Activated CD4-positive, alpha-beta T cell treated with anti-CD3 and anti-CD28 coated beads, Interleukin-2, amount 10 ng/mL, durations not matched to agents 7 days and 5 days (primary cell): ENCODE results near the gene WNT7B. TPM values are rescaled to one million over a fixed set of nuclear protein-coding genes. Genes with fewer than 3 reads are reported as not detected.

ENCODE experiments used
- CTCF ChIA-PET: fragments of 350-600 bp; sonication (Branson Sonifier 250); formaldehyde crosslinking; loops from one replicate; lab custom pipeline; 2021; ENCODE audit warnings: antibody characterized with exemption; lab: Charles Lee
- POLR2A ChIA-PET: fragments of 350-600 bp; sonication (Branson Sonifier 250); formaldehyde crosslinking; loops from one replicate; lab custom pipeline; 2021; ENCODE audit warnings: antibody characterized with exemption; lab: Charles Lee
- DNase-seq: peaks from one replicate; pipeline ENCODE4 v3.0.0-alpha.2; 2020
- H3K27ac Mint-ChIP-seq: one replicate; pipeline ENCODE4 v1.8.0; 2021; ENCODE audit warnings: mild to moderate bottlenecking, moderate library complexity, mixed read lengths
- H3K27me3 Mint-ChIP-seq: one replicate; pipeline ENCODE4 v1.8.0; 2021; ENCODE audit warnings: mixed read lengths
- H3K36me3 Mint-ChIP-seq: one replicate; pipeline ENCODE4 v1.8.0; 2021; ENCODE audit warnings: low read depth, mixed read lengths
- H3K4me1 Mint-ChIP-seq: one replicate; pipeline ENCODE4 v1.8.0; 2021; ENCODE audit warnings: mixed read lengths
- H3K4me3 Mint-ChIP-seq: one replicate; pipeline ENCODE4 v1.8.0; 2021; ENCODE audit warnings: mild to moderate bottlenecking, moderate library complexity, mixed read lengths
- H3K9me3 Mint-ChIP-seq: one replicate; pipeline ENCODE4 v1.8.0; 2021; ENCODE audit warnings: mixed read lengths
- total RNA-seq, 2 experiments: library from RNA; stranded (reverse); gene quantifications; one replicate each; pipeline ENCODE4 v1.2.3, GENCODE V29; 2021

Gene WNT7B
- total RNA-seq, 2 experiments from 2014 or later = not detected

GRCh38 chr22:45999379-45999971 is 22.5 kb upstream of the WNT7B start:
- no peak for DNase-seq
- H3K27me3 Mint-ChIP-seq = no peaks in the 10 kb centered on the region
- ChIA-PET POLR2A (no interaction called here), CTCF (interaction anchor here (1.2 to 1.5 kb wide), 2 partner anchors 36 to 117 kb away, joined by 3 to 4 read pairs; no protein-coding TSS in a partner anchor)
- no peak overlapping the region for H3K27ac Mint-ChIP-seq
- H3K4me3 Mint-ChIP-seq = no peak overlapping the region
- peaks cover 4% of the 10 kb centered on the region for H3K4me1 Mint-ChIP-seq
- H3K9me3 Mint-ChIP-seq = no peaks in the 10 kb centered on the region
- no peaks in the 10 kb centered on the region for H3K36me3 Mint-ChIP-seq

GRCh38 chr22:45998638-45999378 is 21.8 kb upstream of the WNT7B start:
- Mint-ChIP-seq H3K36me3 (no peaks in the 10 kb centered on the region), H3K27ac (no peak overlapping the region), H3K4me3 (no peak overlapping the region), H3K27me3 (no peaks in the 10 kb centered on the region), H3K9me3 (no peaks in the 10 kb centered on the region), H3K4me1 (peaks cover 2% of the 10 kb centered on the region)
- no peak for DNase-seq
- ChIA-PET CTCF (interaction anchor here (1.2 to 1.5 kb wide), 3 partner anchors 8 to 118 kb away, joined by 3 to 9 read pairs (median 4); no protein-coding TSS in a partner anchor), POLR2A (no interaction called here)

DNA sequence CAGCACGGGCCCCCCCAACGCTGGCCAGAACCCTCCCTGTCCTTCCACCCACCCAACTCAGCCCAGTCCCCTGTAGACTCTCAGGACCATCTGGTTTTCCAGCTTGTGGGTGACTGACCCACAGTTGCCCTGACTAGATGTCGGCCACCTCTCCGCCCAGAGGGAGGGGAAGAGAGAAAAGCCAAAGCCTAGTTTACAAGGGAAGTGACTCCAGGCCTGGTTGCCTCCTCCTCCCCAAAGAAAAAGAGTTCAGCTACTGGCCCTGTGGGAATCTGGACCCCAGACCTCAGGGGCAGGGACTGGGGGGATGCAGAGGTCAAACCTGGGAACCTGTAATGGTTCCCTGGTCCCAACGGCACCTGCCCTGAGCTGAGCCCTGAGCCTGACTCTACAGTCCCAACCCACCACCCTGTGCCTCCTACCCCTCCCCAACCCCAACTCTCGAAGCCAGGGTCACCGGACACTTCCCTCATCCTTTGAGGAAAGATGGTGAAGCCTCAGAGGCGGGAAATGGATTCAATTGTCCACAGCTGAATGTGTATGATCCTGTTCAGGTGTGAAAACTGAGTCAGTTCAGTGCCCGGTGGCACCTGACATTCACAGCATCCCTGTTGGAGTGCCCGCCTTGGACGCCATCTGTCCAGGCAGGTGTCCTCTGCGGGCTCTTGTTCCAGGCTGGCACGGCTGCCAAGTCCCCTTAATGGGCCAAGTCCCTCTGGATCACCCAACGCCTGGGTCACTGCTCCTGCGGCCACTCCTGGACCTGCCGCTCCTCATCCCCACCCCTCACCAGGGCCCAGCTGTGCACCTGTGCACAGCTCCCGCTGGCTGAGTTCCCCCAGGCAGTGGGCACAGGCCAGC is 21.0 kb upstream of the WNT7B start:
- peaks cover 2% of the 10 kb centered on the region for H3K4me1 Mint-ChIP-seq
- H3K4me3 Mint-ChIP-seq = no peak overlapping the region
- POLR2A ChIA-PET = no interaction called here
- CTCF ChIA-PET = interaction anchor here (1.4 kb wide), 1 partner anchor 8 kb away, joined by 9 read pairs; no protein-coding TSS in a partner anchor
- DNase-seq = no peak
- H3K9me3 Mint-ChIP-seq = no peaks in the 10 kb centered on the region
- H3K27me3 Mint-ChIP-seq = peaks cover under 1% of the 10 kb centered on the region
- H3K27ac Mint-ChIP-seq = peak overlapping the region; percentile 31
- no peaks in the 10 kb centered on the region for H3K36me3 Mint-ChIP-seq

DNA sequence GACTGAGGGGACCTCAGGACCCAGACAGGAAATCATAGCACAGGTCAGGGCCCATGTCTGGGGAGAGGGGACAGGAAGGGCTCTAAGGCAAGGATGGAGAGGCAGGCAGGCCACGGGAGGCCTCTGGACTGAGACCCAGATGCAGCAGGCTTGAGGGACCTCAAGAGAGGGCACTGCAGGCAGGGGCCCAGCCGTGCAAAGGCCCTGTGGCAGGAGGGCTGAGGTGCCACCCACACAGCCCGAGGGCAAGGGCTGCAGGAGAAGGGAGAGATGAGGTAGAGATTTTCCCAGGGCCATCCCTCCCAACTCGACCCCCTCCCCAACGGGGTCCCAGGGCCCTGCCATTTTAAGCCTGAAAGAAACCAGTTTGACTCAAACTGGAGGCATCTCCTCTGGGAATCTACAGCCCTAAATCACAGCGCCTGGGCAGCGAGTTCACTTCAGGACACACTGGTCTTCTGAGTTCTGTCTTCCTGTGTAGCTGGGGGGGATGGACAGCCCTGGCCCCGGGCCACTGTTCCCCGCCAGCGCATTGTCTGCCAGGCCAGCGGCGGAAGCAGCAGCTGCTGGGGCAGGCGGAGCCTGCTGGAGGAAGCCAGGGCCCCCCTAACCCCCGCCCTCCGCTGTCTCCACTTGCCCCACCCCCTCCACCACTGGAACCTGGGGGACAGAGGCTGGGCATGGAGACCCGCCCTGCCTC is 20.3 kb upstream of the WNT7B start:
- Mint-ChIP-seq H3K9me3 (no peaks in the 10 kb centered on the region), H3K4me1 (peaks cover 2% of the 10 kb centered on the region), H3K27me3 (peaks cover 4% of the 10 kb centered on the region), H3K36me3 (no peaks in the 10 kb centered on the region), H3K4me3 (no peak overlapping the region), H3K27ac (no peak overlapping the region)
- POLR2A ChIA-PET = no interaction called here
- no peak for DNase-seq
- CTCF ChIA-PET = interaction anchor here (1.4 to 2.9 kb wide), 4 partner anchors 9 to 125 kb away, joined by 6 to 18 read pairs (median 10); no protein-coding TSS in a partner anchor

DNA sequence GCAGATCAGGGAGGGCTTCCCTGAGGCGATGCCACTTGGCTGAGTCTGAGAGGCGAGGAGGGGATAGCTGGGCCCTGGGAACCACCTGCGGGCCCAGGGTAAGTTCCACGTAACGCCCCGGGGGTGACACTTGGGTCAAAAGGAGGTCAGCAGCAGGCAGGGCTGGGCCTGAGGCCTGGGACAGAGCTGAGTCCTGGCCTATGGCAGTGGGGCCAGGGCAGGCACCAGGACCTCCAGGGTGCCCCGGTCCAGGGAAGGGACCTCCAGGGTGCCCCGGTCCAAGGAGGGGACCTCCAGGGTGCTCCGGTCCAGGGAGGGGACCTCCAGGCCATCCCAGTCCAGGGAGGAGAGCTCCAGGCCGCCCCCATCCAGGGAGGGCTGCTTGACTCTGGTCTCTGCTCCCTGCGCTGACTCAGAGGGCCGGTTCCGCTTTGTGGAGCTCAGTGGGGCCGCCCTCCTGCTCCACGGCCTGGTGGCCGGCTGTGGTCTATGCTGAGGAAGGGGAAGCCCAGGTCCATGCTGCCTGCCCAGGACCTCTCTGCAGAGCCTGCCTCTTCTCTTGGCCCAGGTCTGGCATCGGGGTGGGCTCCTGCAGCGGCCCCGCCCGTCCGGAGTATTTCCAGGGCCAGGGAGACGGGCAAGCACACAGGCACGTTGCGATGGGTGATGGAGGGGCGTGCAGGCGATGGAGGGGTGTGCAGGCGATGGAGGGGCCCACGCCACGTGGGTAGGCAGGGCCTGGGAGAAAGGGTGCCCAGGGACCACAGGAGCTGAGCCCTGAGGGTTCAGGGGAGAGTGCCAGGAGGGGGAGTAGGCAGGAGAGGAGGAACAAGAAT is 19.5 kb upstream of the WNT7B start:
- ChIA-PET CTCF (interaction anchor here (1.7 to 2.9 kb wide), 3 partner anchors 10 to 126 kb away, joined by 6 to 18 read pairs (median 12); no protein-coding TSS in a partner anchor), POLR2A (no interaction called here)
- H3K4me1 Mint-ChIP-seq = peaks cover 2% of the 10 kb centered on the region
- H3K27me3 Mint-ChIP-seq = peaks cover 4% of the 10 kb centered on the region
- H3K4me3 Mint-ChIP-seq = no peak overlapping the region
- no peak for DNase-seq
- H3K9me3 Mint-ChIP-seq = no peaks in the 10 kb centered on the region
- H3K36me3 Mint-ChIP-seq = no peaks in the 10 kb centered on the region
- no peak overlapping the region for H3K27ac Mint-ChIP-seq

- H3K27me3 Mint-ChIP-seq = peaks cover 4% of the 10 kb centered on the region
- H3K4me1 Mint-ChIP-seq = peaks cover 2% of the 10 kb centered on the region
- H3K27ac Mint-ChIP-seq = no peak overlapping the region
- no peaks in the 10 kb centered on the region for H3K9me3 Mint-ChIP-seq
- POLR2A ChIA-PET = no interaction called here
- no peak for DNase-seq
- H3K36me3 Mint-ChIP-seq = no peaks in the 10 kb centered on the region
- CTCF ChIA-PET = interaction anchor here (1.1 to 2.9 kb wide), 4 partner anchors 11 to 127 kb away, joined by 3 to 18 read pairs (median 9); no protein-coding TSS in a partner anchor
- no peak overlapping the region for H3K4me3 Mint-ChIP-seq
Observed at GRCh38 chr22:45995405-45996101, 18.6 kb upstream of the WNT7B start.

- ChIA-PET CTCF (interaction anchor here (0.9 to 2.9 kb wide), 5 partner anchors 10 to 122 kb away, joined by 3 to 18 read pairs (median 4); no protein-coding TSS in a partner anchor), POLR2A (no interaction called here)
- Mint-ChIP-seq H3K4me3 (no peak overlapping the region), H3K4me1 (peaks cover 2% of the 10 kb centered on the region), H3K27me3 (peaks cover 4% of the 10 kb centered on the region), H3K36me3 (no peaks in the 10 kb centered on the region), H3K9me3 (no peaks in the 10 kb centered on the region), H3K27ac (no peak overlapping the region)
- DNase-seq = peak; percentile 78
Observed at GRCh38 chr22:45994491-45995404, 17.8 kb upstream of the WNT7B start.

DNA sequence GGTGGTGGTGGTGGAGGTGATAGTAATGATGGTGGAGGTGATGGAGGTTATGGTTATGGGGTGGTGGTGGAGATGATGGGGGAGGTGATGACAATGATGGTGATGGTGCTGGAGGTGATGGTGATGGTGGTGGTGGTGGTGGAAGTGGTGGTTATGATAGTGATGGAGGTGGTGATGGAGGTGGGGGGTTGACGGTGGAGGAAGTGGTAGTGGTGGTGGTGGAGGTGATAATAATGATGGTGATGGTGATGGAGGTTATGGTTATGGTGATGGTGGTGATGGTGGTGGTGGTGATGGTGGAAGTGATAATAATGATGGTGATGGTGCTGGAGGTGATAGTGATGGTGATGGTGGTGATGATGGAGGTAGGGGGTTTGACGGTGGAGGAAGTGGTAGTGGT is 16.9 kb upstream of the WNT7B start:
- Mint-ChIP-seq H3K4me1 (peaks cover 2% of the 10 kb centered on the region), H3K4me3 (no peak overlapping the region), H3K9me3 (no peaks in the 10 kb centered on the region), H3K36me3 (no peaks in the 10 kb centered on the region), H3K27ac (no peak overlapping the region), H3K27me3 (peaks cover 4% of the 10 kb centered on the region)
- no peak for DNase-seq
- POLR2A ChIA-PET = no interaction called here
- CTCF ChIA-PET = interaction anchor here (1.1 to 2.9 kb wide), 3 partner anchors 13 to 123 kb away, joined by 4 to 18 read pairs (median 6); no protein-coding TSS in a partner anchor

DNA sequence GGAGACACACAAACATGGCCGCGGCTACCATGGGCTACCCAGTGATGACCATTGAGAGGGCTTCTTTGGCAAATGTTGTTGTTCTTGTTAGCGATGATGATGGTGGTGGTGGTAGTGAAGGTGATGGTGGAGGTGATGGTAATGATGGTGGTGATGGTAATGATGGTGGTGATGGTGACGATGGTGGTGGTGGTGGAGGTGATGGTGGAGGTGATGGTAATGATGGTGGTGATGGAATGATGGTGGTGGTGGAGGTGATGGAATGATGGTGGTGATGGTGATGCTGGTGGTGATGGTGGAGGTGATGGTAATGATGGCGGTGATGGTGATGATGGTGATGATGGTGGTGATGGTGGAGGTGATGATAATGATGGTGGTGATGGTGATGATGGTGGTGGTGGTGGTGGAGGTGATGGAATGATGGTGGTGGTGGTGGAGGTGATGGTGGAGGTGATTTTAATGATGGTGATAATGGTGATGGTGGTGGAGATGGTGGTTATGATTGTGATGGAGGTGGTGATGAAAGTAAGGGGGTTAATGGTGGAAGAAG is 16.3 kb upstream of the WNT7B start:
- CTCF ChIA-PET = no interaction called here
- Mint-ChIP-seq H3K4me1 (peaks cover 2% of the 10 kb centered on the region), H3K36me3 (no peaks in the 10 kb centered on the region), H3K27me3 (peaks cover 4% of the 10 kb centered on the region), H3K4me3 (no peak overlapping the region), H3K27ac (peak overlapping the region; percentile 60), H3K9me3 (no peaks in the 10 kb centered on the region)
- POLR2A ChIA-PET = no interaction called here
- no peak for DNase-seq

DNA sequence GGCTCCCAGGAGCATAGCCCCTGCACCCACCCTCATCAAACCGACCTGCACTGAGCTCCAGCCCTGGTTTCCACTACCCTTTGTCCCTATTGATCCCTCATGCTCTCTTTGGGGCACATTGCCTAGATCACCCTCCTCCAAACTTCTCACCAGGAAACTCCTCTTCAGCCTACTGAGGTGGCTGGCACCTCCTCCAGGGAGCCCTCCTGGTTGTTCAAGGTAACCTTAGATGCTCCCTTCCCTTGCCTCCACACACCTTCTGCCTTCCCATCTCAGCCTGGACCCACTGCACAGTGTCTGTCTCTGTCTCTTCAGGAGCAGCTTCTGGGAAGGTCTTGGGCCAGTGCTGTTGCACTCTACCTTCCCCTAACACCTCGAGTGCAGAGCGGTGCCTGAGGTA is 15.8 kb upstream of the WNT7B start:
- peaks cover 2% of the 10 kb centered on the region for H3K4me1 Mint-ChIP-seq
- H3K27me3 Mint-ChIP-seq = peaks cover 4% of the 10 kb centered on the region
- H3K27ac Mint-ChIP-seq = peak overlapping the region; percentile 60
- H3K36me3 Mint-ChIP-seq = no peaks in the 10 kb centered on the region
- H3K4me3 Mint-ChIP-seq = no peak overlapping the region
- no peak for DNase-seq
- POLR2A ChIA-PET = no interaction called here
- CTCF ChIA-PET = no interaction called here
- no peaks in the 10 kb centered on the region for H3K9me3 Mint-ChIP-seq
